H1 (cell line): ENCODE measurements around the gene HOXD1. TPM values are rescaled to one million over a fixed set of nuclear protein-coding genes. Genes with fewer than 3 reads are reported as not detected.

Experiments used
- ASH2L ChIP-seq: fragments of 200-600, 300-600 bp; sonication (generic); IDR thresholded peaks from one replicate; pipeline ENCODE4 v1.7.1; 2017; ENCODE audit warnings: low read length
- CHD2 ChIP-seq: IDR thresholded peaks from 2 replicates; pipeline ENCODE4 v1.6.1; 2012; ENCODE audit warnings: low read length, improper control_type of control experiment
- CREB1 ChIP-seq: IDR thresholded peaks from 2 replicates; pipeline ENCODE4 v1.6.1; 2012; ENCODE audit warnings: inconsistent platforms
- CTBP2 ChIP-seq: IDR thresholded peaks from 2 replicates; pipeline ENCODE4 v1.7.0; 2011; ENCODE audit warnings: borderline replicate concordance, mild to moderate bottlenecking, moderate library complexity, mixed read lengths, low read length; ENCODE audit not compliant: insufficient read depth, insufficient read length
- GTF2F1 ChIP-seq: IDR thresholded peaks from 2 replicates; pipeline ENCODE4 v1.6.1; 2012; ENCODE audit warnings: low read depth, low read length, improper control_type of control experiment, borderline replicate concordance
- RFX5 ChIP-seq: IDR thresholded peaks from 2 replicates; pipeline ENCODE4 v1.6.1; 2011; ENCODE audit warnings: low read depth, low read length, improper control_type of control experiment, borderline replicate concordance
- SRF ChIP-seq: IDR thresholded peaks from 2 replicates; pipeline ENCODE4 v1.6.1; 2011; ENCODE audit warnings: mild to moderate bottlenecking, low read depth, low read length, moderate library complexity
- TBP ChIP-seq: IDR thresholded peaks from 2 replicates; pipeline ENCODE4 v1.6.1; 2011; ENCODE audit warnings: low read depth, low read length, improper control_type of control experiment
- TCF12 ChIP-seq: IDR thresholded peaks from 2 replicates; pipeline ENCODE4 v1.6.1; 2011; ENCODE audit warnings: low read depth, mild to moderate bottlenecking, low read length
- YY1 ChIP-seq: IDR thresholded peaks from 2 replicates; pipeline ENCODE4 v1.6.1; 2011; ENCODE audit warnings: low read depth, mild to moderate bottlenecking, low read length
- ZNF274 ChIP-seq: IDR thresholded peaks from 2 replicates; pipeline ENCODE4 v1.7.0; 2012; ENCODE audit warnings: low read length, borderline replicate concordance; ENCODE audit errors: extremely low read depth
- polyA plus RNA-seq, 7 experiments: library from polyadenylated mRNA; depleted of rRNA in 3 of 7; stranded (reverse) in 5 of 7; unstranded in 2 of 7; fragments of >200 nt in 5 of 7; fragments of 200-250 nt in 2 of 7; gene quantifications; 1 replicate in 5 of 7; 2 replicates in 1 of 7; 4 replicates in 1 of 7; pipeline versions ENCODE4 v1.2.1 to v1.2.3, GENCODE V29; 2011 to 2013; ENCODE audit warnings: missing spikeins in 2 of 7, mixed read lengths in 2 of 7
- total RNA-seq: library from RNA; stranded (reverse); fragmentation: NEBNext Ultra II Directional; extraction: Animal tissue kit (Norgen Biotek cat#: 25700); gene quantifications from 2 replicates; pipeline ENCODE4 v1.2.1, GENCODE V29; 2021
- TF ChIP-seq, protein P1 (sequence below): fragments of 300-600 bp; sonication (generic); IDR thresholded peaks from 2 replicates; pipeline ENCODE4 v1.7.1; 2012; ENCODE audit warnings: low read length, moderate library complexity, mild to moderate bottlenecking, inconsistent platforms; ENCODE audit not compliant: insufficient replicate concordance

Gene HOXD1
- total and polyA plus RNA-seq, 2 of the 8 experiments (the other 6 are each of a cell fraction or from before 2014, with no cell fraction given), result 0.03 TPM; not detected in 1

- TF ChIP-seq, protein P1, sequence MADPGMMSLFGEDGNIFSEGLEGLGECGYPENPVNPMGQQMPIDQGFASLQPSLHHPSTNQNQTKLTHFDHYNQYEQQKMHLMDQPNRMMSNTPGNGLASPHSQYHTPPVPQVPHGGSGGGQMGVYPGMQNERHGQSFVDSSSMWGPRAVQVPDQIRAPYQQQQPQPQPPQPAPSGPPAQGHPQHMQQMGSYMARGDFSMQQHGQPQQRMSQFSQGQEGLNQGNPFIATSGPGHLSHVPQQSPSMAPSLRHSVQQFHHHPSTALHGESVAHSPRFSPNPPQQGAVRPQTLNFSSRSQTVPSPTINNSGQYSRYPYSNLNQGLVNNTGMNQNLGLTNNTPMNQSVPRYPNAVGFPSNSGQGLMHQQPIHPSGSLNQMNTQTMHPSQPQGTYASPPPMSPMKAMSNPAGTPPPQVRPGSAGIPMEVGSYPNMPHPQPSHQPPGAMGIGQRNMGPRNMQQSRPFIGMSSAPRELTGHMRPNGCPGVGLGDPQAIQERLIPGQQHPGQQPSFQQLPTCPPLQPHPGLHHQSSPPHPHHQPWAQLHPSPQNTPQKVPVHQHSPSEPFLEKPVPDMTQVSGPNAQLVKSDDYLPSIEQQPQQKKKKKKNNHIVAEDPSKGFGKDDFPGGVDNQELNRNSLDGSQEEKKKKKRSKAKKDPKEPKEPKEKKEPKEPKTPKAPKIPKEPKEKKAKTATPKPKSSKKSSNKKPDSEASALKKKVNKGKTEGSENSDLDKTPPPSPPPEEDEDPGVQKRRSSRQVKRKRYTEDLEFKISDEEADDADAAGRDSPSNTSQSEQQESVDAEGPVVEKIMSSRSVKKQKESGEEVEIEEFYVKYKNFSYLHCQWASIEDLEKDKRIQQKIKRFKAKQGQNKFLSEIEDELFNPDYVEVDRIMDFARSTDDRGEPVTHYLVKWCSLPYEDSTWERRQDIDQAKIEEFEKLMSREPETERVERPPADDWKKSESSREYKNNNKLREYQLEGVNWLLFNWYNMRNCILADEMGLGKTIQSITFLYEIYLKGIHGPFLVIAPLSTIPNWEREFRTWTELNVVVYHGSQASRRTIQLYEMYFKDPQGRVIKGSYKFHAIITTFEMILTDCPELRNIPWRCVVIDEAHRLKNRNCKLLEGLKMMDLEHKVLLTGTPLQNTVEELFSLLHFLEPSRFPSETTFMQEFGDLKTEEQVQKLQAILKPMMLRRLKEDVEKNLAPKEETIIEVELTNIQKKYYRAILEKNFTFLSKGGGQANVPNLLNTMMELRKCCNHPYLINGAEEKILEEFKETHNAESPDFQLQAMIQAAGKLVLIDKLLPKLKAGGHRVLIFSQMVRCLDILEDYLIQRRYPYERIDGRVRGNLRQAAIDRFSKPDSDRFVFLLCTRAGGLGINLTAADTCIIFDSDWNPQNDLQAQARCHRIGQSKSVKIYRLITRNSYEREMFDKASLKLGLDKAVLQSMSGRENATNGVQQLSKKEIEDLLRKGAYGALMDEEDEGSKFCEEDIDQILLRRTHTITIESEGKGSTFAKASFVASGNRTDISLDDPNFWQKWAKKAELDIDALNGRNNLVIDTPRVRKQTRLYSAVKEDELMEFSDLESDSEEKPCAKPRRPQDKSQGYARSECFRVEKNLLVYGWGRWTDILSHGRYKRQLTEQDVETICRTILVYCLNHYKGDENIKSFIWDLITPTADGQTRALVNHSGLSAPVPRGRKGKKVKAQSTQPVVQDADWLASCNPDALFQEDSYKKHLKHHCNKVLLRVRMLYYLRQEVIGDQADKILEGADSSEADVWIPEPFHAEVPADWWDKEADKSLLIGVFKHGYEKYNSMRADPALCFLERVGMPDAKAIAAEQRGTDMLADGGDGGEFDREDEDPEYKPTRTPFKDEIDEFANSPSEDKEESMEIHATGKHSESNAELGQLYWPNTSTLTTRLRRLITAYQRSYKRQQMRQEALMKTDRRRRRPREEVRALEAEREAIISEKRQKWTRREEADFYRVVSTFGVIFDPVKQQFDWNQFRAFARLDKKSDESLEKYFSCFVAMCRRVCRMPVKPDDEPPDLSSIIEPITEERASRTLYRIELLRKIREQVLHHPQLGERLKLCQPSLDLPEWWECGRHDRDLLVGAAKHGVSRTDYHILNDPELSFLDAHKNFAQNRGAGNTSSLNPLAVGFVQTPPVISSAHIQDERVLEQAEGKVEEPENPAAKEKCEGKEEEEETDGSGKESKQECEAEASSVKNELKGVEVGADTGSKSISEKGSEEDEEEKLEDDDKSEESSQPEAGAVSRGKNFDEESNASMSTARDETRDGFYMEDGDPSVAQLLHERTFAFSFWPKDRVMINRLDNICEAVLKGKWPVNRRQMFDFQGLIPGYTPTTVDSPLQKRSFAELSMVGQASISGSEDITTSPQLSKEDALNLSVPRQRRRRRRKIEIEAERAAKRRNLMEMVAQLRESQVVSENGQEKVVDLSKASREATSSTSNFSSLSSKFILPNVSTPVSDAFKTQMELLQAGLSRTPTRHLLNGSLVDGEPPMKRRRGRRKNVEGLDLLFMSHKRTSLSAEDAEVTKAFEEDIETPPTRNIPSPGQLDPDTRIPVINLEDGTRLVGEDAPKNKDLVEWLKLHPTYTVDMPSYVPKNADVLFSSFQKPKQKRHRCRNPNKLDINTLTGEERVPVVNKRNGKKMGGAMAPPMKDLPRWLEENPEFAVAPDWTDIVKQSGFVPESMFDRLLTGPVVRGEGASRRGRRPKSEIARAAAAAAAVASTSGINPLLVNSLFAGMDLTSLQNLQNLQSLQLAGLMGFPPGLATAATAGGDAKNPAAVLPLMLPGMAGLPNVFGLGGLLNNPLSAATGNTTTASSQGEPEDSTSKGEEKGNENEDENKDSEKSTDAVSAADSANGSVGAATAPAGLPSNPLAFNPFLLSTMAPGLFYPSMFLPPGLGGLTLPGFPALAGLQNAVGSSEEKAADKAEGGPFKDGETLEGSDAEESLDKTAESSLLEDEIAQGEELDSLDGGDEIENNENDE, result no peak
- TF ChIP-seq CREB1 (no peak), TBP (no peak), GTF2F1 (no peak), ASH2L (no peak), SRF (no peak), ZNF274 (no peak), TCF12 (no peak), CTBP2 (no peak), CHD2 (no peak), YY1 (no peak), RFX5 (no peak)
Measured at GRCh38 chr2:176206682-176207081, 18.2 kb downstream of the HOXD1 start (continued).
